ENCODE results near the gene LGALS9.
A peak's percentile ranks its signal among the peaks of the same experiment; 100 is the strongest.

LGALS9 gene

GRCh38 chr17:27601069-27601974 is 29.7 kb upstream of the LGALS9 start:
- in situ Hi-C loops (cut with MboI; ENCODE audit: low pct_unique_long_range_greater_than_20kb, low sequenced_read_pairs): no loop called here
- peak; percentile 83 for DNase-seq

GRCh38 chr17:27601975-27602302 is 29.0 kb upstream of the LGALS9 start:
- in situ Hi-C loops (cut with MboI; ENCODE audit: low pct_unique_long_range_greater_than_20kb, low sequenced_read_pairs): no loop called here
- DNase-seq: no peak

DNA sequence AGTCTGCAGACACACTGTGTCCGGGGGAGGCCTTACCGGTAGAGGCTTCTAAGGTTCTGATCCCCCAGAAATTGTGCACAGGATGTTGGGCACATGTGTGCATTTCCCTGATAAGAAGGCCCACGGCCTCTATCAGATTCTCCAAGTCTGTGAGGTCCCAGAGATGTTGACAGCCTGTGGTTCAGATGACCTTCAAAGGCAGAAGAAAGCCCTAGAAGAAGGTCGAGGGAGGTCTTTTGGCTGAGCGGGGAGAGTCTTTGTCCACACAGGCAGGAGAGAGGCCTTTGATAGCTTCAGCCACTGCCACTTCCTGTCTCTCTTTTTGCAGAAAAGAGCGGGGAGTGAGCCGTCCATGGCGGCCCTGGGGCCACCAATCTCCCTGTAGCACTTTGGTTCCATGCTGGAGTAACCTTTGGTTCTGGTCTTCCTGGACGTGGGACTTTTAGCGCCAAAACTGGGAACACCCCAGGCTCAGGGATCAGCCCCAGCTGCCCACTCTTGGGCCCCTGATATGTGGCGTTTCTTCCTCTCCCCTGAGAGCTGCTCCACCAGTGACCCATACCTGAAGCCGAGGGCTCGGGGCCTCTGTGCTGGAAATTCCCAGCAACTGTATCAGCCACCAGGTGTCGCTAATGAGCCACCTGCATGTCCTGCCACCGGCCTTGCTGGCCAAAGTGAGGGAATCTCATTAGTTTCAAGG is 28.1 kb upstream of the LGALS9 start:
- in situ Hi-C loops (cut with MboI; ENCODE audit: low pct_unique_long_range_greater_than_20kb, low sequenced_read_pairs): no loop called here

GRCh38 chr17:27603421-27603770 is 27.6 kb upstream of the LGALS9 start:
- in situ Hi-C loops (cut with MboI; ENCODE audit: low pct_unique_long_range_greater_than_20kb, low sequenced_read_pairs): no loop called here
- no peak for DNase-seq

More for the DNA sequence above, 28.1 kb upstream of the LGALS9 start:
- peak; percentile 83 for DNase-seq

- in situ Hi-C loops (cut with MboI; ENCODE audit: low pct_unique_long_range_greater_than_20kb, low sequenced_read_pairs): no loop called here
- no peak for DNase-seq
These were observed 26.9 kb upstream of the LGALS9 start for GRCh38 chr17:27603880-27604794.

GRCh38 chr17:27605409-27605808 is 25.6 kb upstream of the LGALS9 start:
- no peak for DNase-seq
- in situ Hi-C loops (cut with MboI; ENCODE audit: low pct_unique_long_range_greater_than_20kb, low sequenced_read_pairs): no loop called here

GRCh38 chr17:27607521-27608091 is 23.4 kb upstream of the LGALS9 start:
- DNase-seq: no peak
- in situ Hi-C loops (cut with MboI; ENCODE audit: low pct_unique_long_range_greater_than_20kb, low sequenced_read_pairs): no loop called here

- in situ Hi-C loops (cut with MboI; ENCODE audit: low pct_unique_long_range_greater_than_20kb, low sequenced_read_pairs): no loop called here
- DNase-seq: no peak
These were observed 22.4 kb upstream of the LGALS9 start for GRCh38 chr17:27608328-27609230.

DNA sequence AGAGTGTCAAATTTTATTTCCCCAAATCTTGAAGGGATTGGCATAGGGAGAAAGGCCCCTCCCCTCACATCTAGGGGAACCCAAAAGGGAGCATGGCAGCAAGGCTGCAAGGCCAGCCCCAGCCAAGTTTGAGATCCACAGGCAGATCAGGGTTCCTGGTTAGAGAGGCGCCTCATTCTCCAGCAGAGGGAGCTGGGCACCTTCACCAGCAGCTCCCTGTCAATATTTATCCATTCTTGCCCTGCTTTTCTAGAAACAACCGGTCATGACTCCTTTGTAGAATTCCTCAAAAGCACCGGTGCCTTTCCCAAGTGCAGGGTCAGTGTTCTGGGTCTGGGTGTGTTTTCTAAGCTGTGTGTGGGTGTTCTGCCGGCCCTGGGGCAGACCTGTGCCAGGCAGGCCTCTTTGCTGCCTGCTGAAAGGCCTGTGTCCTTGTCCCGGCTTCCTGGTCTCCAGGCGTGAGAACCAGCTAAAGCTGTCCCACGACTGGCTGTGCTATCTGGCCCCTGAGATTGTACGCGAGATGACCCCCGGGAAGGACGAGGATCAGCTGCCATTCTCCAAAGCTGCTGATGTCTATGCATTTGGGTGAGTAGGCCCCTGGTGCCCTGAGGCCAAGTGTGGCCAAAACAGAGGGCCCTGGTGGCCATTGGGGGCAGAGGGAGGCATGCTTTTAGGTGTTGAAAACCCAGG is 21.2 kb upstream of the LGALS9 start:
- DNase-seq: peak; percentile 69
- in situ Hi-C loops (cut with MboI; ENCODE audit: low pct_unique_long_range_greater_than_20kb, low sequenced_read_pairs): no loop called here

DNA sequence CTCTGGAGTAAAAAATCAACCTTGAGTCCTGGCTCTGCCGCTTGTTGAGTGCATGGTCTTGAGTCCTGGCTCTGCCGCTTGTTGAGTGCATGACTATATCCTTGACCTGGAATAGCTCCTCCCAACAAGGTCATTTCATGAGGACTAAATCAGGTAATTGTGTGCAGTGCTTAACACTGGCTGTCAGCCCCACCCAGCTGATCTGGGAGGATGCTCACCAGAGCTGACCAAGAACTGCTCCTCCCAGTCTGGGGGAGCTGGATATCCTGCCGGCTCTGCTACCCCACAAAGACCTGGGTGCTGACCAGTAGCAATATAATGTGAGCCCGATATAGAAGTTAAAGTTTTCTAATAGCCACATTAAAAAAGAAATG is 20.7 kb upstream of the LGALS9 start:
- DNase-seq: no peak
- in situ Hi-C loops (cut with MboI; ENCODE audit: low pct_unique_long_range_greater_than_20kb, low sequenced_read_pairs): no loop called here

- in situ Hi-C loops (cut with MboI; ENCODE audit: low pct_unique_long_range_greater_than_20kb, low sequenced_read_pairs): no loop called here
- no peak for DNase-seq
These were observed 18.7 kb upstream of the LGALS9 start for GRCh38 chr17:27612160-27612770.

GRCh38 chr17:27613433-27613832 is 17.6 kb upstream of the LGALS9 start:
- no peak for DNase-seq
- in situ Hi-C loops (cut with MboI; ENCODE audit: low pct_unique_long_range_greater_than_20kb, low sequenced_read_pairs): no loop called here

- in situ Hi-C loops (cut with MboI; ENCODE audit: low pct_unique_long_range_greater_than_20kb, low sequenced_read_pairs): no loop called here
These were observed 15.9 kb upstream of the LGALS9 start for GRCh38 chr17:27615121-27615520.

GRCh38 chr17:27616414-27616813 is 14.6 kb upstream of the LGALS9 start:
- no peak for DNase-seq
- in situ Hi-C loops (cut with MboI; ENCODE audit: low pct_unique_long_range_greater_than_20kb, low sequenced_read_pairs): no loop called here

More at GRCh38 chr17:27615121-27615520, 15.9 kb upstream of the LGALS9 start:
- DNase-seq: no peak

- no peak for DNase-seq
- in situ Hi-C loops (cut with MboI; ENCODE audit: low pct_unique_long_range_greater_than_20kb, low sequenced_read_pairs): no loop called here
These were observed 12.6 kb upstream of the LGALS9 start for GRCh38 chr17:27618417-27618816.

DNA sequence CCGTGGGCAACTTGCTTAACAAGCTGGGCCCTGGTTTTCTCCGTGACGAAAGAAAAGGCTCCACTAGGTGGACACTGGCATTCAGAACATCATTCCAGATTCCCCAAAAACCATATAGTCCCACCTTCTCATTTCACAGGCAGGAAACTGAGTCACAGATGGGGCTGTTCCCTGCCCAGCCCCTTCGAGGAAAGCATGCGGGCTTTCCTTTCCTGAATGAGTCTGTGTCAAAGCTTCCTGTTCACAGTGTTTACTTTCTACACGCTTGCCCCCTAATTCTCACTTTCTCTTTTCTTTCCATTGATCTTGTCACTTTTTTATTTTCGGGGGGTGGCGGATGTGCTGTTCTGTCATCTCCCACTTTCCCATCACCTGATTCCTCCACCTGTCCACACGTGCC is 10.3 kb upstream of the LGALS9 start:
- in situ Hi-C loops (cut with MboI; ENCODE audit: low pct_unique_long_range_greater_than_20kb, low sequenced_read_pairs): no loop called here
- DNase-seq: no peak

DNA sequence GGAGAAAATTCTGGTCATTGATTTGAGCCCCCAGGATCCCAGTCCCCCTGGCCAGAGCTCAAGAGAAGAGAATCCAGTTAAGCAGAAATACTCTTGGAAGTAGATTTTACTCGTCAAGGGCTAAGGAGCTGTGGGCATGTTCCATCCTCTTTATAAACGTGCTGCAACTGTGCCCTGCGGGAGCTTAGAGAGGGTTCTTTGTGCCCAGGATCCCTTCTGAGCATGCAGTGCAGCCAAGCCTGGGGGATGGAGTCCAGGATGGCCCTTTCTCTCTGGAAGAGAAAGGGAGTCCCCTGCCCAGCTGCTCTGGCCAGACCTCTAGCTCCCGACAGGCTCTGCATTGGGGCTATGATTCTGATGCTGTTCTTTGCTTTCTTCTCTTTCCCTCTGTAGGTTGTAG is 9.5 kb upstream of the LGALS9 start:
- in situ Hi-C loops (cut with MboI; ENCODE audit: low pct_unique_long_range_greater_than_20kb, low sequenced_read_pairs): no loop called here

More for the DNA sequence above, 9.5 kb upstream of the LGALS9 start:
- no peak for DNase-seq
